NCI-H510A (cell line): ENCODE data around the gene CCDC178.
"Not testable (repeated sequence)": the region's sequence is repeated elsewhere in the genome, so short reads cannot be mapped to it uniquely, and the experiment has no call there.

Experiments
- DNase-seq: peaks from one replicate; lab custom pipeline; 2025; lab: John Stamatoyannopoulos, UW

The CCDC178 gene

GRCh38 chr18:32998921-32999320 is 441.6 kb downstream of the CCDC178 start:
- no peak for DNase-seq

GRCh38 chr18:32998285-32998684 is 442.2 kb downstream of the CCDC178 start:
- DNase-seq, result no peak

GRCh38 chr18:32983721-32984120 is 456.8 kb downstream of the CCDC178 start:
- DNase-seq, result no peak

- DNase-seq, result no peak
Observed at GRCh38 chr18:32980896-32981295, 459.6 kb downstream of the CCDC178 start.

- DNase-seq, result no peak
Observed at GRCh38 chr18:32975501-32975900, 465.0 kb downstream of the CCDC178 start.

GRCh38 chr18:32975163-32975436 is 465.4 kb downstream of the CCDC178 start:
- no peak for DNase-seq

- DNase-seq, result peak; percentile 69
Observed at GRCh38 chr18:32974421-32975162, 465.9 kb downstream of the CCDC178 start.

GRCh38 chr18:32968248-32968647 is 472.3 kb downstream of the CCDC178 start:
- DNase-seq, result no peak

GRCh38 chr18:32966141-32966540 is 474.4 kb downstream of the CCDC178 start:
- no peak for DNase-seq

GRCh38 chr18:32961538-32961937 is 479.0 kb downstream of the CCDC178 start:
- DNase-seq, result no peak

GRCh38 chr18:32958746-32959145 is 481.8 kb downstream of the CCDC178 start:
- no peak for DNase-seq

- DNase-seq, result no peak
Observed at GRCh38 chr18:32956591-32957315, 483.8 kb downstream of the CCDC178 start.

GRCh38 chr18:32952318-32952717 is 488.2 kb downstream of the CCDC178 start:
- not testable (repeated sequence) for DNase-seq

- DNase-seq, result no peak
Observed at GRCh38 chr18:32937597-32937996, 502.9 kb downstream of the CCDC178 start.

- no peak for DNase-seq
Observed at GRCh38 chr18:32937066-32937465, 503.5 kb downstream of the CCDC178 start.

- no peak for DNase-seq
Observed at GRCh38 chr18:32934201-32934600, 506.3 kb downstream of the CCDC178 start.

GRCh38 chr18:32930695-32931301 is 509.7 kb downstream of the CCDC178 start:
- DNase-seq, result peak; percentile 18

- DNase-seq, result no peak
Observed at GRCh38 chr18:32929213-32929612, 511.3 kb downstream of the CCDC178 start.

GRCh38 chr18:32922951-32923430 is 517.5 kb downstream of the CCDC178 start:
- no peak for DNase-seq

GRCh38 chr18:32920796-32921787 is 519.4 kb downstream of the CCDC178 start:
- DNase-seq, result no peak

- DNase-seq, result peak; percentile 34
Observed at GRCh38 chr18:32919799-32920198, 520.7 kb downstream of the CCDC178 start.

- no peak for DNase-seq
Observed at GRCh38 chr18:32918692-32919250, 521.8 kb downstream of the CCDC178 start.
